ENCODE data around the gene PIK3R6. TPM values are rescaled to one million over a fixed set of nuclear protein-coding genes. Genes with fewer than 3 reads are reported as not detected.

Gene PIK3R6
- total RNA-seq, 3 donors from 2014 or later (not counting 1 experiment from before 2014, with no cell fraction given), result 0.84 to 6.3 (median 1.4) TPM

GRCh38 chr17:8826808-8827435 lies 40.6 kb downstream of the PIK3R6 start:
- H3K9me3 ChIP-seq (ENCODE audit: control insufficient read depth, insufficient read depth, low read length), result no peaks in the 10 kb centered on the region
- Mint-ChIP-seq H3K27ac (no peak overlapping the region), H3K4me3 (no peak overlapping the region), H3K4me1 (peaks cover 0 to 6% of the 10 kb centered on the region in 2 donors), H3K27me3 (ENCODE audit: low read depth in 2 of 2) (no peaks in the 10 kb centered on the region), H3K9me3 (no peaks in the 10 kb centered on the region), H3K36me3 (no peaks in the 10 kb centered on the region)
- DNase-seq (no peak), ATAC-seq (no peak)
- no peaks in the 10 kb centered on the region for H3K27me3 ChIP-seq (ENCODE audit: control insufficient read depth, insufficient read depth, low read length)
- no peaks in the 10 kb centered on the region for H3K36me3 ChIP-seq (ENCODE audit: control insufficient read depth, insufficient read depth, low read length)
- no peaks in the 10 kb centered on the region for H3K4me1 ChIP-seq (ENCODE audit: control insufficient read depth, insufficient read depth, low read length)
- intact Hi-C loops (cut with micrococcal nuclease), result no loop called here
- H3K4me3 ChIP-seq (ENCODE audit: low read length), result no peak overlapping the region
- no peak for TF ChIP-seq CTCF (IDR thresholded peaks at IDR 0.05)
- 91% methylated on average over 19 of the region's 19 CpGs for WGBS (ENCODE audit: insufficient coverage)
- no peak overlapping the region for H3K27ac ChIP-seq (ENCODE audit: low read length)

- Histone ChIP-seq H3K4me1 (ENCODE audit: control insufficient read depth, insufficient read depth, low read length) (no peaks in the 10 kb centered on the region), H3K9me3 (ENCODE audit: control insufficient read depth, insufficient read depth, low read length) (no peaks in the 10 kb centered on the region), H3K36me3 (ENCODE audit: control insufficient read depth, insufficient read depth, low read length) (no peaks in the 10 kb centered on the region), H3K4me3 (ENCODE audit: low read length) (no peak overlapping the region), H3K27ac (ENCODE audit: low read length) (no peak overlapping the region), H3K27me3 (ENCODE audit: control insufficient read depth, insufficient read depth, low read length) (no peaks in the 10 kb centered on the region)
- DNase-seq, result no peak
- no peak for ATAC-seq
- 89% methylated on average over 1 of the region's 2 CpGs for WGBS (ENCODE audit: insufficient coverage)
- Mint-ChIP-seq H3K9me3 (no peaks in the 10 kb centered on the region), H3K4me3 (no peak overlapping the region), H3K27me3 (ENCODE audit: low read depth in 2 of 2) (no peaks in the 10 kb centered on the region), H3K27ac (no peak overlapping the region), H3K36me3 (no peaks in the 10 kb centered on the region), H3K4me1 (peaks cover 0 to 6% of the 10 kb centered on the region in 2 donors)
- no peak for TF ChIP-seq CTCF (IDR thresholded peaks at IDR 0.05)
- intact Hi-C loops (cut with micrococcal nuclease), result no loop called here
Observed at GRCh38 chr17:8825802-8826201, 41.7 kb downstream of the PIK3R6 start.

- TF ChIP-seq CTCF (IDR thresholded peaks at IDR 0.05), result no peak
- ATAC-seq (no peak), DNase-seq (no peak)
- Mint-ChIP-seq H3K27ac (no peak overlapping the region), H3K4me3 (no peak overlapping the region), H3K27me3 (ENCODE audit: low read depth in 2 of 2) (peaks cover 0 to 2% of the 10 kb centered on the region in 2 donors), H3K36me3 (no peaks in the 10 kb centered on the region), H3K4me1 (peaks cover 0 to 6% of the 10 kb centered on the region in 2 donors), H3K9me3 (no peaks in the 10 kb centered on the region)
- no peaks in the 10 kb centered on the region for H3K27me3 ChIP-seq (ENCODE audit: control insufficient read depth, insufficient read depth, low read length)
- WGBS (ENCODE audit: insufficient coverage), result 95% methylated on average over 3 of the region's 5 CpGs
- intact Hi-C loops (cut with micrococcal nuclease), result no loop called here
- H3K4me1 ChIP-seq (ENCODE audit: control insufficient read depth, insufficient read depth, low read length), result no peaks in the 10 kb centered on the region
- no peaks in the 10 kb centered on the region for H3K9me3 ChIP-seq (ENCODE audit: control insufficient read depth, insufficient read depth, low read length)
- no peak overlapping the region for H3K4me3 ChIP-seq (ENCODE audit: low read length)
- H3K27ac ChIP-seq (ENCODE audit: low read length), result no peak overlapping the region
- H3K36me3 ChIP-seq (ENCODE audit: control insufficient read depth, insufficient read depth, low read length), result no peaks in the 10 kb centered on the region
Observed at GRCh38 chr17:8823279-8823678, 44.2 kb downstream of the PIK3R6 start.

Measured in natural killer cell (primary cell).